ENCODE measurements around the gene METTL25. TPM values are rescaled to one million over a fixed set of nuclear protein-coding genes. Genes with fewer than 3 reads are reported as not detected.

Gene METTL25
- total and polyA plus RNA-seq, 2 of the 8 experiments (the other 6 are each of a cell fraction or from before 2014, with no cell fraction given), result 2.4 to 8.3 TPM

DNA sequence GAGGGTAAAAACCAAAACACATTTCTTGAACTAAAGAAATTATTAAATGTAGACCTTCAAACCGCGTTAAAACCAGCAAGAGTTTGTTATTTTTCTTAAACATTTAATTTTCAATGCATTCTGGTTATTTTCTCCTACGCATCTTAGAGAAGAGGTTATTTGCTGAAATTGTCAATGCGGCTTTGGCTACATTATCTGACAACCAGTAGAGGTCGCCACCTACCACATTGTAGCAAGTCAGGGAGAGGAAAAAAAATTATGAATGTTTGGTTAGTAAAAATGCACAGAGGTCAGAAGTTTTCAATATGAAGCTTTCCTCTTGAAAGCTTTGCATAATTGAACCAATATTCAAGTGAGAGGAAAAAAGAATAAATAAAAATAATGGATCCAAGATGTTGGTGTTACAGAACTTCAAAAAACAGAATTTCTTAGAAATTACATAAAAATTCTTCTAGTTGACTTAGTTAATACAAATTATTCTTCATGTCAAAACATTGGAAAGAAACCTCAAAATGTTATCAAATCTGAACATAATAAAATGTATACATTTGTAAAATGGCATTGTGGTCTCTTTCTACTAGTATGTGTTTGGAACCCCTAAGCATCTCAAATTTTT, 168.9 kb downstream of the METTL25 start (continued):
- TF ChIP-seq FOSL1 (IDR thresholded peaks at IDR 0.05; ENCODE audit: insufficient read depth, low read depth, low read length), result no peak
- TF ChIP-seq KDM4A (IDR thresholded peaks at IDR 0.05; ENCODE audit: low read depth, low read length, severe bottlenecking), result no peak
- TF ChIP-seq POU5F1 (IDR thresholded peaks at IDR 0.05; ENCODE audit: low read depth, low read length), result no peak
- no peak for TF ChIP-seq CBX8 (IDR thresholded peaks at IDR 0.05; ENCODE audit: borderline replicate concordance, low read depth, low read length)
- TF ChIP-seq TEAD4 (IDR thresholded peaks at IDR 0.05; ENCODE audit: low read depth, low read length), result no peak
- no peak for TF ChIP-seq TAF1 (IDR thresholded peaks at IDR 0.05; ENCODE audit: low read depth, low read length)
- peak; percentile 82 to 85 for TF ChIP-seq RAD21 (IDR thresholded peaks at IDR 0.05 in 1 of 2, conservative IDR thresholded peaks at IDR 0.05 in 1 of 2; ENCODE audit: low read depth in 2 of 2, low read length in 2 of 2)
- TF ChIP-seq SAP30 (IDR thresholded peaks at IDR 0.05; ENCODE audit: insufficient read depth, insufficient replicate concordance, low read length), result no peak

Other genes starting within 250 kb of the METTL25 start
- 54.0 and 59.1 TPM in 2 replicates for gene CCDC59, start 142 bp upstream of the METTL25 start, total RNA-seq (2021; fragmentation: NEBNext Ultra II Directional; extraction: Animal tissue kit (Norgen Biotek cat#: 25700))
- 8.6 and 11.6 TPM in 2 replicates for gene CCDC59, start 142 bp upstream of the METTL25 start, polyA plus RNA-seq (2011; rRNA removed)